Measurements from ENCODE around the gene DNALI1.

Gene DNALI1

DNA sequence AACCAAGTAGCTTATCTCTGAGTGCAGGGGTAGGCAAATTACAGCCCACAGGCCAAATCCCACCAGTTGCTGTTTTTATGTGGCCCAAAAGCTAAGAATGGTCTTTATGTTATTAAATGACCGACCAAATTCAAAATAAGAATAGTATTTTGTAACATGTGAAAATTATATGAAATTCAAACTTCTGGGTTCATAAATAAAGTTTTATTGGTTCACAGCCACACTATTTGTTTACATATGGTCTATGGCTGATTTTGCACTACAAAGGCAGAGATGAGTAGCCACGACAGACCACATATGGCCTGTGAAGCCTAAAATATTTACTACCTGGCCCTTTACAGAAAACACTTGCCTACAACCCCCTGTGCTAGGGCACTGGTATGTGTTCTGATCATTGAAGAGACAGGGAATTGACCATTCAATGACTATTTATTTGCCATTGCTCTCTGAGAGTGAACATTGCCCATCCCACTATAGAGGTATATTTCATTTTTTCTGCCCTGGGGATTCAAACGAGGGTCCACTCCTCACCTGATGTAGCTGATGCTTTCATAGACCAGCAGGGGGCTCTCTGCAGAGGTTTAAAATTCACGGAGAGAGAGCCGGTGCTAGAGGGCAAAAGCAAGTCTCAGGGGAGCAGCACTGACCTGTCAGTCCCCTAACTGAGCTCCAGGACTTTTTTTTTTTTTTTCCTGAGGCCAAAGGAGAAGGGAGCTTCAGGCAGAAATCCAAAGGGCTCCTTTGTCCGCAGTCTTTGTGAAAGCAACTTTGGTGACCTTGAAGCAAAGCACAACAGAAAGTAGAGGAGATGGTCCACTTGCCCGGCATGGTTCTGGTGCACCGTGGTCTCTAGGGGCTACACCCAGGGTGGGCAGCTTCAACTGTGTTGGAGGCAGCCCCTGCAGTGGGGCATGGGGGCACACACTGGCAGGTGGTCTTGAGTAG is 46.3 kb downstream of the DNALI1 start:
- peaks cover 16% of the 10 kb centered on the region for H3K27me3 Mint-ChIP-seq (ENCODE audit: low read depth)
- H3K9me3 Mint-ChIP-seq: no peaks in the 10 kb centered on the region
- H3K4me1 Mint-ChIP-seq (ENCODE audit: low read depth): peaks cover 3% of the 10 kb centered on the region
- no peak overlapping the region for H3K27ac Mint-ChIP-seq
- no peak overlapping the region for H3K4me3 Mint-ChIP-seq
- H3K36me3 Mint-ChIP-seq (ENCODE audit: low read depth): no peaks in the 10 kb centered on the region
- no peak for DNase-seq (ENCODE audit: low spot score)

DNA sequence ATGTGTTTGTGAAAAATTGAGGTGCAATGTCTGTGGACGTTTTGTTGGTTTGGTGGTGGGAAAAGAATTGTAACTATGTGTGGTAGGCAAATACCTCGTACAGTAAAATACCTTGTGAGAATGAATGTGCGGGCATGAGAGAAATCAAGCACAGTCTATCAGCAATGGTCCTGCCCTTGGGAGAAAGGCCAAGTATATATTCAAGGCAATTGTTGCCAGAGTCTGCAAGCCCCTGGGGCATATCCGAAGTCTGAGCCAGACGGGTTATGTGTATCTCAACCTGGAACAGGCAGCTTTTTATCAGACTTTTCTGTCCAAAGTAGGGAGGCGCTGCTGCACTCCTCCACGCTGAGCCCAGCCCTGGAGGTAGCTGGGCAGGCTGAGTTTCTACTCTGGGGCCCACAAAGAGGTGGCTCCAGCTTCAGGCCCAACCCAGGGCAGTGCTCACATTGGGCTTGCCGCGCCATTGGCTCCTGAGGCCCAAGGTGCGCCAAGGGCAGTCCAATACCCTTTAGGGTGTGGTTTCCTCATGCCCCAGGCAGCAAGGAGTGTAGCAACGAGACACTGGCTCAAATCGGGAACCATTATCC is 48.4 kb downstream of the DNALI1 start:
- Mint-ChIP-seq H3K4me3 (no peak overlapping the region), H3K36me3 (ENCODE audit: low read depth) (no peaks in the 10 kb centered on the region), H3K27ac (no peak overlapping the region), H3K27me3 (ENCODE audit: low read depth) (peaks cover 13% of the 10 kb centered on the region), H3K9me3 (no peaks in the 10 kb centered on the region), H3K4me1 (ENCODE audit: low read depth) (peaks cover 3% of the 10 kb centered on the region)
- DNase-seq (ENCODE audit: low spot score): no peak

DNA sequence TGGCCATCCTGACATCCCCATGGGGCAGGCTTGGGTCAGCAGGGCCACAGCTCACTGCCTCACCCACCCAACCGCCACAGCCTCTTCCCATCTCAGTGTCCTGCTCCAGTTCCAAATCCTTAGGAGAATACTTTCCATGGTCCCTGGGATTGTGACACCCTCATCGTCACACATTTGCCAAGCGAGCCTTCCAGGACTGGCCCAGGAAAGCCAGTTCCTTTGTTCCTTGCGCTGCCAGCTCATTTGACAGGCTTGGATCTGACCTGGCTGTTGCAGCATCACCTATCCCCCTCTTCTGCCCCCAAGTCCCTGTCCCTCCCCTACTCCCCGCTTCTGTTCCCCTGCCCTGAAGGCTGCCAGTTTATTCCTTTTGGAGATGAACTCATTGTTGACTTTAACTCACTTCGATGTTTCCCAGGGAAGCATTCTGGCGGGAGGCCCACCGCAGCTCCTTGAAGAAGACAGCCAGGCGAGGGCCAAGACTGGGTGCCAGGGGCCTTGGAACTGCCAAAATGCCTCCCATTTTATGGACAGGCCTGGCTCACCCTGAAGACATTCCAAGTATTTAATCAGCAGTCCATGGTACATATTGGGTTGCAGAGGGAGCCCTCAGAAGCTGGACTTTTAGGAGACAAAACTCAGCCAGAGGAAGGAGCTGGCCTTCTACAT is 49.2 kb downstream of the DNALI1 start:
- Mint-ChIP-seq H3K9me3 (no peaks in the 10 kb centered on the region), H3K36me3 (ENCODE audit: low read depth) (no peaks in the 10 kb centered on the region), H3K27ac (no peak overlapping the region), H3K4me1 (ENCODE audit: low read depth) (peaks cover 3% of the 10 kb centered on the region), H3K27me3 (ENCODE audit: low read depth) (peaks cover 13% of the 10 kb centered on the region), H3K4me3 (no peak overlapping the region)
- DNase-seq (ENCODE audit: low spot score): no peak

DNA sequence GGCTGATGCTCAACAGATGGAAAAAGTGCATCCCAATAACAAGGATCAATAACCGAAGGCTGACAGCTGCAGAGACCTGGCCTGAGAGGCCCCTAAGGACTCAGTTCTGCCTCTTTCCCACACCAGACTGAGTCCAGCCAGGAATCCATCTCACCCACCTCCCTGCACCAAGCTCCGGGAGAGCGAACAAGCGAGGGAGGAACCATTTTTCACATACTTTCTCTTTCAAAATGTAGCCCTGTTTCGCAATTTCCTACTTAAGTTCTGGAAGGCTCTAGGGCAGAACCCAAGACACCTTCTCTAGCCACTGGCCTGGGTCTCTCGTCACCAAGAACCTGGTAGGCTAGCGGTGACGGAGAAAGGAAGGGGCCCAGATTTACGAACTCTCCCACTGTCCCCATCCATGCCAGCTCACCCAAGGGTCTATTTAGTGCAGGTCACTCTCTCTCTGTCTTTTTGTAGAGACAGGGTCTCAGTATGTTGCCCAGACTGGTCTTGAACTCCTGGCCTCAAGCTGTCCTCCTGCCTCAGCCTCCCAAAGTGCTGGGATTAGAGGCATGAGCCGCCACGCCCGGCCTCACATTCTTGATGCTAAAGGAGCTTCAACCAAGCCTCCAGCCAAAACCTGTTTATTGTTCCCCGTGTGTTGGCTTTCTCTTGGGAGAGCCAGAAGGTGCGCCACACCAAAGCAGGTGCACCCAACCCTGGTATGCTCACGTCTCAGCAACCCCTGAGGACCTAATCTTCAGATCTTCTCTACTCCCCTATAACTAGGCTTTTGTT is 49.9 kb downstream of the DNALI1 start:
- no peaks in the 10 kb centered on the region for H3K9me3 Mint-ChIP-seq
- peaks cover 12% of the 10 kb centered on the region for H3K27me3 Mint-ChIP-seq (ENCODE audit: low read depth)
- no peak for DNase-seq (ENCODE audit: low spot score)
- no peak overlapping the region for H3K4me3 Mint-ChIP-seq
- no peak overlapping the region for H3K27ac Mint-ChIP-seq
- no peaks in the 10 kb centered on the region for H3K36me3 Mint-ChIP-seq (ENCODE audit: low read depth)
- H3K4me1 Mint-ChIP-seq (ENCODE audit: low read depth): peaks cover 3% of the 10 kb centered on the region

DNA sequence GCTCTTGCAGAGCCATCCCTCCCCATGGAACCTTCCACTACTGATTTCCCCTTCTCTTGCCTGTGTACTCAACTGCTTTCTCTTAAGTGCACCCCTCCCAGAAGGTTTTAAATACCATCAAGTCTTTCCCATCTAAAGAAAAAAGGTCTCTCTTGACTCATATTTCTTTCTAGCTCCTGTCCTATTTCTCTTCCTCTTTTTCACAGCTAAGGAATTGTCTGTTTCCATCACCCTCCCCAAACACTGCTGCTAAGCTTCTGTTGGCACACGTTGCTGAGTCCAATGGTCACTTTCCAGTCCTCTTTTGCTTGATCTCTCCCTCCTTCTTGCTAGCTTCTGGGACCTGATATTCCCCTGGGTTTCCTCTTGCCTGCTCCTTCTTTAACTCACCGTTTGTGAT is 52.3 kb downstream of the DNALI1 start:
- Mint-ChIP-seq H3K4me1 (ENCODE audit: low read depth) (no peaks in the 10 kb centered on the region), H3K36me3 (ENCODE audit: low read depth) (no peaks in the 10 kb centered on the region), H3K4me3 (no peak overlapping the region), H3K9me3 (no peaks in the 10 kb centered on the region), H3K27me3 (ENCODE audit: low read depth) (peaks cover 7% of the 10 kb centered on the region), H3K27ac (no peak overlapping the region)
- DNase-seq (ENCODE audit: low spot score): no peak

DNA sequence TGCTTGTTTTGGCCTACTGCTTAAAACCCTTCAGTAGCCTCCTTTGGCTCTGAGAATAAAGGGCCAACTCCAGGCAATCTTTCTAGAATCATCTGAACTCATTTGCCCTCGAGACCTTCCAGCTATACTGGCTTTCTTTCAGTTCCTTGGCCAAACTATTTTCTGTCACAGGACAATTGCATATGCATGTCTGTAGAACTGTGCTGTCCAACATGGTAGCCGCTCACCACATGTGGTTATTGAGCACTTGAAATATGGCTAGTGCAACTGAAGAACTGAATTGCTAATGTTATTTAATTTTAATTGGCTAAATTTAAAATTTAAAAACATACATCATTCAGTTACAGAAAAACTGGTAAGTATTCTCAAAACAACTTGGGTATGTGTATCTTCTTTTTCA is 53.3 kb downstream of the DNALI1 start:
- Mint-ChIP-seq H3K27ac (no peak overlapping the region), H3K27me3 (ENCODE audit: low read depth) (peaks cover 3% of the 10 kb centered on the region), H3K9me3 (no peaks in the 10 kb centered on the region), H3K4me1 (ENCODE audit: low read depth) (no peaks in the 10 kb centered on the region), H3K4me3 (no peak overlapping the region), H3K36me3 (ENCODE audit: low read depth) (no peaks in the 10 kb centered on the region)
- no peak for DNase-seq (ENCODE audit: low spot score)

DNA sequence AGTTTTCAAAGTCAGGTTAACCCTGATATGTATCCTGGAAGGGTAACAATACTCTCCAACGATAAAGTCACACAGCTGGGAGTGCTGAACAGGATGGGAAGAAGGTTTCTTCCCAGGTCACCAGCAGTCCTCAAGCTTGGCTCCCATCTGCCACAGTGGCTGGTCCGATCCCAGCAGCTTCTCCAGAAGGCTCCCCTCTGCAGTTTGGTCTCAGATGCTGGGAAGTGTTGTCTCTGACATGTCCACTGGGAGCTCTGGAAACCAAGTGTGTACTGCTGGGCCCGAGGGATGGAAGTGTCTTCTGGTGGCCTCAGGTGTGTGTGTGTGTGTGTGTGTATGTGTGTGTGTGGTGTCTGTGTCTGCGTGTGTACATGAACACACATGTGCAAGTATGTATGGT is 55.4 kb downstream of the DNALI1 start:
- Mint-ChIP-seq H3K4me3 (no peak overlapping the region), H3K9me3 (no peaks in the 10 kb centered on the region), H3K27ac (no peak overlapping the region), H3K36me3 (ENCODE audit: low read depth) (no peaks in the 10 kb centered on the region), H3K4me1 (ENCODE audit: low read depth) (no peaks in the 10 kb centered on the region), H3K27me3 (ENCODE audit: low read depth) (peaks cover 10% of the 10 kb centered on the region)
- DNase-seq (ENCODE audit: low spot score): no peak

DNA sequence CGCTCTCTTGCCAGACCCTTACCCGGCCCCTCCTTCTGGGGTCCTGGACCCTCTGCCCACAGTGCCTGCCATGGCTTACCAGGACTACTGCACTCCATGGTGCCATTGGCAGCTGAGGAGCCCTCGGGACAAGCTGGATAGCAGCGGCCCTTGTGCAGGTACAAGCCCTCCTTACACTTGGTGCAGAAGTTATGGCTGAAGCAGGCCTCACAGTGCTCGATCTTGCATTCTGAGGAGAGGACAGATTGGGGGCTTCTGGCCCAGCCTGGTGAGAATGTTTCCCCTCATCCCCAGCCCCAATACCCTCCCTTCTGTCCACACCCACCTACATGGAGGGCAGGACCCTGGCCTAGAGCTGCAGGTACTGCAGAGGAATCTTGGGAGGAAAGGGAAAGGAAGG is 57.4 kb downstream of the DNALI1 start:
- no peaks in the 10 kb centered on the region for H3K4me1 Mint-ChIP-seq (ENCODE audit: low read depth)
- H3K27ac Mint-ChIP-seq: no peak overlapping the region
- H3K4me3 Mint-ChIP-seq: no peak overlapping the region
- no peaks in the 10 kb centered on the region for H3K36me3 Mint-ChIP-seq (ENCODE audit: low read depth)
- H3K27me3 Mint-ChIP-seq (ENCODE audit: low read depth): peaks cover 19% of the 10 kb centered on the region
- H3K9me3 Mint-ChIP-seq: no peaks in the 10 kb centered on the region
- no peak for DNase-seq (ENCODE audit: low spot score)

DNA sequence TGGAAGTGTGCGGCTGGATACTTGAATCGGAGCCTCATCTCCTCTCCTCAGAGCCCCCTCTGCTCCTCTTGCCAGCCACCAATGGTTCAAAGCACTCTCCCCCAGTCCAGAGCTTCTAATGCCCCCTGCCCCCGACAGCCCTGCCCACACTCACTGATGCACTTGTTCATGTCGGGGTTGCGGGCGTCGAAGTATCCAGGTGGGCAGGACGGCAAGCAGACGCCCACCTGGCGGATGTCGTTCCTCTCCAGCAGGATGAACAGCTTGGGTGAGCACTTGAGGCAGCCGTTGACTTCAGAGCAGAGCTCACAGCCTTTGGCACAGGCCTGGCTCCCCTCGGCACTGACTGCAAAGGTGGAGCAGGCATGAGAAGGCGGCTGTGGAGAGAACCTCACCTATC is 59.6 kb downstream of the DNALI1 start:
- no peaks in the 10 kb centered on the region for H3K36me3 Mint-ChIP-seq (ENCODE audit: low read depth)
- H3K27ac Mint-ChIP-seq: no peak overlapping the region
- H3K9me3 Mint-ChIP-seq: no peaks in the 10 kb centered on the region
- no peak overlapping the region for H3K4me3 Mint-ChIP-seq
- no peak for DNase-seq (ENCODE audit: low spot score)
- peaks cover 19% of the 10 kb centered on the region for H3K27me3 Mint-ChIP-seq (ENCODE audit: low read depth)
- H3K4me1 Mint-ChIP-seq (ENCODE audit: low read depth): no peaks in the 10 kb centered on the region

Data from T-helper 2 cell treated with Interferon-gamma antibody and Interleukin-4, amounts not matched to agents 5 μg/mL and 100 μg/mL, for 36 hours (primary cell).